ENCODE data around the gene KCTD2. TPM values are rescaled to one million over a fixed set of nuclear protein-coding genes. Genes with fewer than 3 reads are reported as not detected.

Gene KCTD2
- total and polyA plus RNA-seq, 9 of the 15 experiments (the other 6 are each of a cell fraction or from before 2014, with no cell fraction given) = 1.7 to 32.9 (median 15.8) TPM

- TF ChIP-seq REST (IDR thresholded peaks at IDR 0.05; ENCODE audit: borderline replicate concordance) = peak; percentile 60
- peak; percentile 24; the same call in 1 of the 2 replicates for TF ChIP-seq REST (CRISPR knock-in tag; IDR thresholded peaks at IDR 0.05; ENCODE audit: low read depth)
- peak; percentile 90 for TF ChIP-seq GABPA (tag; conservative IDR thresholded peaks at IDR 0.05; ENCODE audit: low read depth)
- 0 out of 2 replicates have a peak, but pooled peaks have one; percentile 29 for TF ChIP-seq RNF2 (IDR thresholded peaks at IDR 0.05)
- TF ChIP-seq KLF13 (tag; IDR thresholded peaks at IDR 0.05; ENCODE audit: borderline replicate concordance, low read depth) = peak; percentile 49; the same call in 1 of the 2 replicates
- 0 out of 2 replicates have a peak, but pooled peaks have one; percentile 33 for TF ChIP-seq MTA3 (IDR thresholded peaks at IDR 0.05; ENCODE audit: borderline replicate concordance)
- TF ChIP-seq BHLHE40 (IDR thresholded peaks at IDR 0.05; ENCODE audit: low read length) = peak; percentile 7; the same call in 1 of the 2 replicates
Measured at GRCh38 chr17:75109407-75110233, 62.6 kb downstream of the KCTD2 start, which contains the start of gene ARMC7 (continued).
